ENCODE data around the gene RPL12.

Gene RPL12

GRCh38 chr9:127402401-127403090 lies 48.7 kb downstream of the RPL12 start:
- DNase-seq: no peak

GRCh38 chr9:127399736-127400269 lies 51.4 kb downstream of the RPL12 start:
- no peak for DNase-seq

- no peak for DNase-seq
Observed at GRCh38 chr9:127398715-127399400, 52.3 kb downstream of the RPL12 start.

- DNase-seq: no peak
Observed at GRCh38 chr9:127398275-127398647, 52.9 kb downstream of the RPL12 start.
